ENCODE measurements around the gene DOCK1.

DNA sequence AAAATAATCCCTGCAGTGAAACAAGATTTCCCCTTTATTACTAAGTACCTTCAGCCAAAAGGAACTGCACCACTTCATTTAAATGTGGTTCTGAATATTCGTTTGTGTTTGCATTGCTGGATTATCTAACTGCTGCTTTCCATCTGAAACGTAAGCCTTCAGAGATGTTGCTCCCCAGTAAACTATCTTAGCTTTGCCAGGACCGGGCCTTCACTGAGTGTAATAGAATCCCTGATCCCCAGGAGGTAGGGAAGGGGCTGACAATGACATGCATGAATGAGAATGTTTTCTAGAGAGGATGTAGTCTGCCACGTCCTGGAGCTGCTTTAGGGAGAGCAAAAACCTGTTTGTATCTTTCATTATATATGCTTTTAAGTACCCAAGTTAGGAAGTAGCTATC, 310.6 kb downstream of the DOCK1 start:
- TF ChIP-seq, protein P1, sequence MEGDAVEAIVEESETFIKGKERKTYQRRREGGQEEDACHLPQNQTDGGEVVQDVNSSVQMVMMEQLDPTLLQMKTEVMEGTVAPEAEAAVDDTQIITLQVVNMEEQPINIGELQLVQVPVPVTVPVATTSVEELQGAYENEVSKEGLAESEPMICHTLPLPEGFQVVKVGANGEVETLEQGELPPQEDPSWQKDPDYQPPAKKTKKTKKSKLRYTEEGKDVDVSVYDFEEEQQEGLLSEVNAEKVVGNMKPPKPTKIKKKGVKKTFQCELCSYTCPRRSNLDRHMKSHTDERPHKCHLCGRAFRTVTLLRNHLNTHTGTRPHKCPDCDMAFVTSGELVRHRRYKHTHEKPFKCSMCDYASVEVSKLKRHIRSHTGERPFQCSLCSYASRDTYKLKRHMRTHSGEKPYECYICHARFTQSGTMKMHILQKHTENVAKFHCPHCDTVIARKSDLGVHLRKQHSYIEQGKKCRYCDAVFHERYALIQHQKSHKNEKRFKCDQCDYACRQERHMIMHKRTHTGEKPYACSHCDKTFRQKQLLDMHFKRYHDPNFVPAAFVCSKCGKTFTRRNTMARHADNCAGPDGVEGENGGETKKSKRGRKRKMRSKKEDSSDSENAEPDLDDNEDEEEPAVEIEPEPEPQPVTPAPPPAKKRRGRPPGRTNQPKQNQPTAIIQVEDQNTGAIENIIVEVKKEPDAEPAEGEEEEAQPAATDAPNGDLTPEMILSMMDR (IDR thresholded peaks at IDR 0.05): no peak
- TF ChIP-seq POLR2AphosphoS5 (IDR thresholded peaks at IDR 0.05) (no peak), POLR2A (IDR thresholded peaks at IDR 0.05) (no peak)
